Fibroblast of pulmonary artery (primary cell): Measurements from ENCODE around the gene MELTF.

Experiments
- DNase-seq: peaks from one replicate; pipeline ENCODE4 v3.0.0-alpha.2; 2010; ENCODE audit warnings: low read depth
- H3K4me3 ChIP-seq: replicated peaks from 2 replicates; pipeline ENCODE4 v1.5.1; 2011; ENCODE audit warnings: low read depth, mild to moderate bottlenecking, control low read depth, low read length, moderate library complexity
- TF ChIP-seq, protein P1 (sequence below): IDR thresholded peaks from 2 replicates; pipeline ENCODE4 v1.5.1; 2011; ENCODE audit warnings: mild to moderate bottlenecking, control low read depth, low read length, inconsistent platforms; ENCODE audit errors: missing control alignments

MELTF gene

GRCh38 chr3:197022405-197023231 is 7.0 kb downstream of the MELTF start:
- TF ChIP-seq, protein P1, sequence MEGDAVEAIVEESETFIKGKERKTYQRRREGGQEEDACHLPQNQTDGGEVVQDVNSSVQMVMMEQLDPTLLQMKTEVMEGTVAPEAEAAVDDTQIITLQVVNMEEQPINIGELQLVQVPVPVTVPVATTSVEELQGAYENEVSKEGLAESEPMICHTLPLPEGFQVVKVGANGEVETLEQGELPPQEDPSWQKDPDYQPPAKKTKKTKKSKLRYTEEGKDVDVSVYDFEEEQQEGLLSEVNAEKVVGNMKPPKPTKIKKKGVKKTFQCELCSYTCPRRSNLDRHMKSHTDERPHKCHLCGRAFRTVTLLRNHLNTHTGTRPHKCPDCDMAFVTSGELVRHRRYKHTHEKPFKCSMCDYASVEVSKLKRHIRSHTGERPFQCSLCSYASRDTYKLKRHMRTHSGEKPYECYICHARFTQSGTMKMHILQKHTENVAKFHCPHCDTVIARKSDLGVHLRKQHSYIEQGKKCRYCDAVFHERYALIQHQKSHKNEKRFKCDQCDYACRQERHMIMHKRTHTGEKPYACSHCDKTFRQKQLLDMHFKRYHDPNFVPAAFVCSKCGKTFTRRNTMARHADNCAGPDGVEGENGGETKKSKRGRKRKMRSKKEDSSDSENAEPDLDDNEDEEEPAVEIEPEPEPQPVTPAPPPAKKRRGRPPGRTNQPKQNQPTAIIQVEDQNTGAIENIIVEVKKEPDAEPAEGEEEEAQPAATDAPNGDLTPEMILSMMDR, result no peak
- no peak overlapping the region for H3K4me3 ChIP-seq
- DNase-seq, result no peak

- DNase-seq, result no peak
- H3K4me3 ChIP-seq, result no peak overlapping the region
- TF ChIP-seq, protein P1, result no peak
Measured at GRCh38 chr3:197021729-197022404, 7.8 kb downstream of the MELTF start.

- TF ChIP-seq, protein P1, result no peak
- no peak overlapping the region for H3K4me3 ChIP-seq
- DNase-seq, result no peak
Measured at GRCh38 chr3:197021231-197021630, 8.4 kb downstream of the MELTF start.

- DNase-seq, result no peak
- TF ChIP-seq, protein P1, result no peak
- no peak overlapping the region for H3K4me3 ChIP-seq
Measured at GRCh38 chr3:197019535-197019934, 10.1 kb downstream of the MELTF start.

DNA sequence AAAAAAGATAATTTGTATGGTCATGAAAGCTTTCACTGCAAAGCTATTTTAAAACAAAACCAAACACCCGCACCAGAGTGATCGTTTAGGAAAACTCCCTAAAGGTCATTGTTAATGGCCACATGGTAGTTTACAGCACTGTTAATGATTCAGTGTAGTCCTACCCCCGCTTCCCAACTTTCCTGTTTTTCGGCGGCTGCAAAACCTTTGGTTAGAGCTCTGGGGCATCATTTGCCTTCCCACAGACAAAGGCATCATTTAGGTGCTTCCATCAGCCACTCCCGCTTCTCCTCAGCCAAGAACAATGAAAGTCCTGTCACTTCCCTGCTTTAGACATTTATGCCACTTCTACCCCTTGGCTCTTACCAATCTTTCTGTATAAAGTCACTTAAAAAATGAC is 10.6 kb downstream of the MELTF start:
- DNase-seq, result no peak
- no peak overlapping the region for H3K4me3 ChIP-seq
- TF ChIP-seq, protein P1, result no peak

DNA sequence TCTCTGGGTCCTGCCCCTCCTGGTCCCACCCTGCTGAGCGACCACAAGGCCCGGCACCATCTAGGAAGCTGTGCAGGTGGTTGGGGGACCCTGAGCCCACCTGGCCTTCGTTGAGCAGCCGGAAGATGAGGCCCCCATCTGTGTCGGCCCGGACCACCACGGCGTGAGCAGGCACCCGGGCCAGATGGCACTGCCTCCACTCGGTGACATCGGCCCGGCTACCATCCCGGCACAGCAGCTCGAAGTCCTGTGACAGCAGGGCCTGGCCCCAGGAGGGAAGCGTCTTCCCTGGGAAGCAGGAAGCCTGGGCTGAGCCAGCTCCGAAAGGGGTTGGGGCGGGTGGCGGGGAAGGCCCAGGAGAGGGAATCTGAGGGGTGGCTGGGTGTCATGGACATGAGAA is 12.6 kb downstream of the MELTF start:
- DNase-seq, result no peak
- no peak overlapping the region for H3K4me3 ChIP-seq
- TF ChIP-seq, protein P1, result no peak
